ENCODE data around the gene SLC25A6.
A peak's percentile ranks its signal among the peaks of the same experiment; 100 is the strongest.

Gene SLC25A6

DNA sequence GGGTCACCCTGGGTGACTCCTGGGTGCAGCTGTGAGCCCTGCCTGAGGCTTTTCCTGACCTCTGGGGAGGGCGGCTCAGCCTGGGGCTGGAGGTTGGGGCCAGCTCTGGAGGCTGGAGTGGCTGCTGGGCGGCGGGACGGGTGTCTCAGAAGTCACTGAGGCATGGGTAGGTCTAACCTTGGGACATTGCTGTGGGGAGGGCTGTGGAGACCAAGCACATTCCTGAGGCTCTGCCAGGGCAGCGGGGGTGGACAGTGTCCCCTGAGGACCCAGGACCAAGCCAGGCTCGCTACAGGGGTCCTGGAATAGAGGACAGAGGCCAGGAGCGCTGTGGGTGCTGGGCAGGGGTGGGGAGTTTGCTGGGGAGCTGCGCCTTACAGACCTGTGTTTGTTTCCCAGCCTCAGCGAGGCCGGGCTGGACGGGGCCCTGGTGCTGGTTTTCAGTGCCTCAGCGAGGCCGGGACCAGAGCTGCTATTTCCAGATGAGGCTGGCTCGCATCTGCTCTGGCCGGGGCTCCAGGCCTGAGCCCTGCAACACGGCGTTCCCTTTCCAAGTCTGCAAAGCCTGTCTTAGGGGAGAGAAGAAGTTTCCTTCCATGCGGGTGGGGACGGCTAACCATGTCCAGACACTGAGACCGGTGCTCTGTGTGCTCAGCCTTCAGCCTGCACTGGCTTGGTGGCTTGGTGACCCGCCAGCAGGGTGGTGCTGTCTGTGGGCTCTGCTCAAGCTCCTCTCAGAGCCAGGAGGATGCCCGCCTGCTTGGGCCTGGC, 3.0 kb upstream of the SLC25A6 start:
- DNase-seq (ENCODE audit: low read depth), result no peak
- TF ChIP-seq, protein P1, sequence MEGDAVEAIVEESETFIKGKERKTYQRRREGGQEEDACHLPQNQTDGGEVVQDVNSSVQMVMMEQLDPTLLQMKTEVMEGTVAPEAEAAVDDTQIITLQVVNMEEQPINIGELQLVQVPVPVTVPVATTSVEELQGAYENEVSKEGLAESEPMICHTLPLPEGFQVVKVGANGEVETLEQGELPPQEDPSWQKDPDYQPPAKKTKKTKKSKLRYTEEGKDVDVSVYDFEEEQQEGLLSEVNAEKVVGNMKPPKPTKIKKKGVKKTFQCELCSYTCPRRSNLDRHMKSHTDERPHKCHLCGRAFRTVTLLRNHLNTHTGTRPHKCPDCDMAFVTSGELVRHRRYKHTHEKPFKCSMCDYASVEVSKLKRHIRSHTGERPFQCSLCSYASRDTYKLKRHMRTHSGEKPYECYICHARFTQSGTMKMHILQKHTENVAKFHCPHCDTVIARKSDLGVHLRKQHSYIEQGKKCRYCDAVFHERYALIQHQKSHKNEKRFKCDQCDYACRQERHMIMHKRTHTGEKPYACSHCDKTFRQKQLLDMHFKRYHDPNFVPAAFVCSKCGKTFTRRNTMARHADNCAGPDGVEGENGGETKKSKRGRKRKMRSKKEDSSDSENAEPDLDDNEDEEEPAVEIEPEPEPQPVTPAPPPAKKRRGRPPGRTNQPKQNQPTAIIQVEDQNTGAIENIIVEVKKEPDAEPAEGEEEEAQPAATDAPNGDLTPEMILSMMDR (IDR thresholded peaks at IDR 0.05; ENCODE audit: control insufficient read depth, extremely low read depth, insufficient read depth), result no peak
- no peak overlapping the region for H3K4me3 ChIP-seq (ENCODE audit: low read depth, low read length)

DNA sequence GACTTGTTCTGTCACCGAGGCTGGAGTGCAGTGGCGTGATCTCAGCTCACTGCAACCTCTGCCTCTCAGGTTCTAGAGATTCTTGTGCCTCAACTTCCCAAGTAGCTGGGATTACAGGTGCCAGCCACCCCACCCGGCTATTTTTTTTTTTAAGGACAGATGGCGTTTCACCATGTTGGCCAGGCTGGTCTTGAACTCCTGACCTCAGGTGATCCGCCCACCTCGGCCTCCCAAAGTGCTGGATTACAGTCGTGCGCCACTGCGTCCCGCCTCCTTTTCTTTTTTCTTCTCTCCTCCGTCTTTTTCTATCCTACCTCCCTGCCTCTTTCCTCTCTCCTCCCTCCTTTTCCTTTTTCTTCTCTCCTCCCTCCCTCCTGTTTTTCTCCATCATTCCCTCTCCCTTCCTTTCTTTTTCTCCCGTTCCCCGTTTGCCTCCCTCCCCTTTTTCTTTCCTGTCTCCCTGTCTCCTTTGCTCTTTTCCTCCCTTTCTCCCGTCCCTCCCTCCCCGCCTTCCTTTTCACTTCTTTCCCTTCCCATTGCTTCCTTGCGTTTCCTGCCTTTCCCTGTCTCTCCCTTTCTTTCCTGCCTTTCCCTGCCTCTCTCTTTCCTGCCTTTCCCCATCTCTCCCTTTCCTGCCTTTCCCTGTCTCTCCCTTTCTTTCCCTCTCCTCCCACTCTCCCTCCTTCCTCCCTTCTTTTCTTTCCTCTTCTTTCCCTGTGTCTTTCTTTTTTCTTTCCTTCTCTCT, 2.1 kb upstream of the SLC25A6 start:
- peak overlapping the region; percentile 77 for H3K4me3 ChIP-seq (ENCODE audit: low read depth, low read length)
- no peak for DNase-seq (ENCODE audit: low read depth)
- TF ChIP-seq, protein P1 (IDR thresholded peaks at IDR 0.05; ENCODE audit: control insufficient read depth, extremely low read depth, insufficient read depth), result no peak

DNA sequence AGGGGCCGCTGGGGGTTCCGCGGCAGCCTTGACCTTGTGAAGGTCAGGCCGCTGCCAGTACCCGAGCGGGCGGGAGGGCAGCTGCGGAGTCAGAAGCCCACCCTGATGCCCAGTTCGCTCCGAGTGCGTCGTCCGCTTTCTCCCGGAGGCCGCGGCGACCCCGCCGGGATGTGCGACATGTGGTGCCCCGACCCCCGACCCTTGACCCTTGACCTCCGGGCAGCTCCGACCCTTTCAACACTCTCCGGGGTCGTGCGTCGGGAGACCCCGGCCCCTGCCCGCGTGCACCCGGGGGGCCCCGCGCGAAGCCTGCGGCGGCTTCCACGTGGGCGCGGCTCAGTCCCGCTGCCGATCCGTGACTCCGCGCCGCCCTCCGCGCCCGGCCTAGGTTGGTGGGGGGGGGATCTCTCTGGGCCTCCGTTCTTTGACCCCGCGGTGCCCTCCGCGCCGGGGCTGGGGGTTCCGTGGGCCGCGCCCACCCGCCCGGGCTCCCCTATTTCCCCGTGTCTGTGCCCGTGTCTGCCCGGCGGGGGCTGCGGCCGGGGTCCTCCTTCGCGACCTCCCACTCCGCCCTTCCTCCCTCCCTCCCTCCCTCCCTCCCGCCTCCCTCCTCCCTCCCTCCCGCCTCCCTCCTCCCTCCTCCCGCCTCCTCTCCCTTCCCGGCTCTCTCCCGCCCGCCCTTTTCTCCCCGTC, 609 bp upstream of the SLC25A6 start:
- DNase-seq (ENCODE audit: low read depth), result no peak
- TF ChIP-seq, protein P1 (IDR thresholded peaks at IDR 0.05; ENCODE audit: control insufficient read depth, extremely low read depth, insufficient read depth), result no peak
- H3K4me3 ChIP-seq (ENCODE audit: low read depth, low read length), result peak overlapping the region; percentile 77

DNA sequence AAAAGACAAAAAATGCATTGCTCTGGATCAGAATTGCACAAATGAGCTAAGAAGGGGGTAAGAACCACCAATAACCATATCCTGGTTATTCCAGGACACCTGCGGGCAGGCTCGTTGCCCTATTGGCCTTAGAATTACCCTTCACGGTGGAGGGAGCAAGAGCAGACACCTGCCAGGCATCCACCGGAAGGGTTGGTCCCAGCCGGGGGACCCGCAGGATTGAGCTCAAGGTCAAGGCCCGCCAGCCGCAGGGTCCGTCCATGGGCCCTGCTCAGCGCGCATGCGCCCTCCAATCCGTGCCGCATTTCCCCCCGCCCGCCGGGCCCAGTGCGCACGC, 575 bp downstream of the SLC25A6 start:
- no peak for DNase-seq (ENCODE audit: low read depth)
- peak overlapping the region; percentile 77 for H3K4me3 ChIP-seq (ENCODE audit: low read depth, low read length)
- TF ChIP-seq, protein P1 (IDR thresholded peaks at IDR 0.05; ENCODE audit: control insufficient read depth, extremely low read depth, insufficient read depth), result no peak

DNA sequence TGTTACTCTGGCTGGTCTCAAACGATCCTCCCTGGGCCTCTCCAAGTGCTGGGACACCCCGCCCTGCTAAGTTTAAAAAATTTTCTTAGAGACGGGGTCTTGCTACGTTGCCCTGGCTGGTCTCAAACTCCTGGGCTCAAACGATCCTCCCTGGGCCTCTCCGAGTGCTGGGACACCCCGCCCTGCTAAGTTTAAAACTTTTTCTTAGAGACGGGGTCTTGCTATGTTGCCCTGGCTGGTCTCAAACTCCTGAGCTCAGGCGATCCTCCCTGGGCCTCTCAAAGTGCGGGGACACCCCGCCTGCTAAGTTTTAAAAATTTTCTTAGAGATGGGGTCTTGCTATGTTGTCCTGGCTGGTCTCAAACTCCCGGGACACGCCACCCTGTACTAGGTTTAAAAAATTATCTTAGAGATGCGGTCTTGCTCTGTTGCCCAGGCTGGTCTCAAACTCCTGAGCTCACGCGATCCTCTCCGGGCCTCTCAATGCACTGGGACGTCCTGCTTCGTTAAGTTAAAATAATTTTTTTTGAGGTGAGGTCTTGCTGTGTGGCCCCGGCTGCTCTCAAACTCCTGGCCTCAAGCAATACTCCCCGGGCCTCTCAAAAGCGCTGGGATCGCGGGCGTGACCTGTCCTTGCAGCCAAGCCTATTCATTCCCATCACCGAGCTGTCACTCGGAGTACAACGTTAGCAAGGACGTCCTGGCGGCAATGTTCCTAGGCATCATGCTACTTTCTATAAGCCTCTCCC, 1.1 kb downstream of the SLC25A6 start:
- DNase-seq (ENCODE audit: low read depth), result no peak
- TF ChIP-seq, protein P1 (IDR thresholded peaks at IDR 0.05; ENCODE audit: control insufficient read depth, extremely low read depth, insufficient read depth), result no peak
- peak overlapping the region; percentile 77 for H3K4me3 ChIP-seq (ENCODE audit: low read depth, low read length)

DNA sequence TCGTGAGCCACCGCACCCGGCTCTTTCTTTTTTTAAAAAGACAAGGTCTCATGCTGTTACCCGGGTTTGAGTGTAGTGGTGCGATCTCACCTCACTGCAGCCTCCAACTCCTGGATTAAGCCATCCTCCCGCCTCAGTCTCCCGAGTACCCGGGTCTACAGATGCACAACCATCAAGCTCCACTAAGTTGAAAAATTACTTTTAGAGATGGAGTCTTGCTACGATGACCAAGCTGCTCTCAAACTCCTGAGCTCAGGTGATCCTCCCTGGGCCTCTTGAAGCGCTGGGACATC, 2.0 kb downstream of the SLC25A6 start:
- TF ChIP-seq, protein P1 (IDR thresholded peaks at IDR 0.05; ENCODE audit: control insufficient read depth, extremely low read depth, insufficient read depth), result no peak
- no peak overlapping the region for H3K4me3 ChIP-seq (ENCODE audit: low read depth, low read length)
- no peak for DNase-seq (ENCODE audit: low read depth)

Data from LNCaP clone FGC (cell line).